NB4 (cell line): ENCODE results near the gene LMO7.

Experiments used
- MYC ChIP-seq: IDR thresholded peaks from 2 replicates; pipeline ENCODE4 v1.6.1; 2011; ENCODE audit warnings: low read depth, low read length
- POLR2A ChIP-seq: IDR thresholded peaks from 2 replicates; pipeline ENCODE4 v1.6.1; 2011; ENCODE audit warnings: mild to moderate bottlenecking; ENCODE audit not compliant: insufficient read length; ENCODE audit errors: extremely low read depth
- TF ChIP-seq, protein P1 (sequence below): IDR thresholded peaks from one replicate; pipeline ENCODE4 v1.5.1; 2012; ENCODE audit warnings: low read depth, low read length
- TF ChIP-seq, protein P2 (sequence below): IDR thresholded peaks from 2 replicates; pipeline ENCODE4 v1.6.1; 2011; ENCODE audit warnings: low read depth, low read length

DNA sequence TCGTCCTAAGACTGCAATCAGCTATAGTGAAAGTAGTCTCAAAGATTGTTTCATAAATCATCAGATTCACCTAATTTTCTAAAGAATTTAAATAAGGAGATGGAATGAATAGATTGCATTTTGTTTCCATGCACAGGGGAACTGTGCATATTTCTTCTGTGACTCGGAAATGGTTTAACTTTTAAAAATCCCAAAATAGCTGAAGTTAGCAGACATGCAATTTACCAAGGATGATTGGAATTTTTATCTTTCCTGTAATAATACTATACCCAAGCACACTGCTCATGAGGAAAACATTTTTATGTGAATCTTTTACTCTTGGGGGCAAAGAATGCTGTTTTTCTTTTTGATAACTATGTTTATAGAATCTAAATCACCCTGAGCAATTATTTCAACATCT lies 15.0 kb upstream of the LMO7 start:
- TF ChIP-seq, protein P1, sequence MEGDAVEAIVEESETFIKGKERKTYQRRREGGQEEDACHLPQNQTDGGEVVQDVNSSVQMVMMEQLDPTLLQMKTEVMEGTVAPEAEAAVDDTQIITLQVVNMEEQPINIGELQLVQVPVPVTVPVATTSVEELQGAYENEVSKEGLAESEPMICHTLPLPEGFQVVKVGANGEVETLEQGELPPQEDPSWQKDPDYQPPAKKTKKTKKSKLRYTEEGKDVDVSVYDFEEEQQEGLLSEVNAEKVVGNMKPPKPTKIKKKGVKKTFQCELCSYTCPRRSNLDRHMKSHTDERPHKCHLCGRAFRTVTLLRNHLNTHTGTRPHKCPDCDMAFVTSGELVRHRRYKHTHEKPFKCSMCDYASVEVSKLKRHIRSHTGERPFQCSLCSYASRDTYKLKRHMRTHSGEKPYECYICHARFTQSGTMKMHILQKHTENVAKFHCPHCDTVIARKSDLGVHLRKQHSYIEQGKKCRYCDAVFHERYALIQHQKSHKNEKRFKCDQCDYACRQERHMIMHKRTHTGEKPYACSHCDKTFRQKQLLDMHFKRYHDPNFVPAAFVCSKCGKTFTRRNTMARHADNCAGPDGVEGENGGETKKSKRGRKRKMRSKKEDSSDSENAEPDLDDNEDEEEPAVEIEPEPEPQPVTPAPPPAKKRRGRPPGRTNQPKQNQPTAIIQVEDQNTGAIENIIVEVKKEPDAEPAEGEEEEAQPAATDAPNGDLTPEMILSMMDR: no peak
- TF ChIP-seq, protein P2, sequence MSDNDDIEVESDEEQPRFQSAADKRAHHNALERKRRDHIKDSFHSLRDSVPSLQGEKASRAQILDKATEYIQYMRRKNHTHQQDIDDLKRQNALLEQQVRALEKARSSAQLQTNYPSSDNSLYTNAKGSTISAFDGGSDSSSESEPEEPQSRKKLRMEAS: no peak
- TF ChIP-seq POLR2A (no peak), MYC (no peak)
